Measurements from ENCODE around the gene SKIC8. TPM values are rescaled to one million over a fixed set of nuclear protein-coding genes. Genes with fewer than 3 reads are reported as not detected.

SKIC8 gene
- total RNA-seq (2022; extraction: Qiagen RNA extraction) = 79.3 to 124 TPM (median 84.3 TPM) in 5 replicates

GRCh38 chr15:78299101-78299930, at the start of gene SKIC8:
TSS of gene SKIC8 (minus strand) at chr15:78299609. CDS start at chr15:78295686, 3,923 bp downstream.

DNA sequence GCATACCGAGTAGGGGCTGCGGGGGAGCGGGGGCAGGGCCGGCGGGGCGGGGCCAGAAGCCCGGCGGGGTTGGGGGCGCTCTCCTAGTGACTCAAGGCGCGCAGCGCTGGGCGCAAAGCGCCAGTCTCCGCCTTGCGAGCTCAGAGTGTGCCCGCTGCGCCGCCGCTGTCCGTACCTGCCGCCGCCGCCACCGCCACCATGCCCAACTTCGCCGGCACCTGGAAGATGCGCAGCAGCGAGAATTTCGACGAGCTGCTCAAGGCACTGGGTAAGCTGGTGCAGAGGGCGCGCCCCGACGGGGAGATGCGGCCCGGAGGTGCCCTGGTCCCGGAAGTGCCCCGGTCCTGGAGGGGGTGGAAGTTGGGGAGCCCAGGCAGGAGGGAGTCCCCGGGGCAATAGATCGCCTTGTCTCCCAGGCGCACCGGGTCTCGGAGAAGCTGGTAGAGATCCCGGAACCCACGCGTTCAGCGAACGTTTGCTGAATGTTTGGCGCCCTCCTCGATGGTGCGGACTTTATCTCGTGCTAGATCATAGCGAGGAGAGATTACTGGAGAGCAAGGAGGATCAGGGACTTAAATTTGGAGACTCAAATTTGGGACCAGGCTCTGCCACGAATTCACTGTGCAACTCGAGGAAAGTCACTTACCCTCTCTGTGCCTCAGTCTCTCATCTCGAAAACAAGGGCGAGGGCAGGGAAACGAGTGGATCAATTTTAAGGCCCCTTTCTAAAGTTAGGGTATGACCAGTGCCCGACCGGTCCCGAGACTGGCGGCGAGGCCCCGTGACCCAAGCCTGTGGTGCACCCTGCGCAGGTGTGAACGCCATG, 41.0 kb upstream of the SKIC8 start, which contains the start of gene CRABP1:
Gene CRABP1 (plus strand): TSS at position 123 of the 826 bp plus-strand sequence. CDS start 76 bp downstream, at position 199.

DNA sequence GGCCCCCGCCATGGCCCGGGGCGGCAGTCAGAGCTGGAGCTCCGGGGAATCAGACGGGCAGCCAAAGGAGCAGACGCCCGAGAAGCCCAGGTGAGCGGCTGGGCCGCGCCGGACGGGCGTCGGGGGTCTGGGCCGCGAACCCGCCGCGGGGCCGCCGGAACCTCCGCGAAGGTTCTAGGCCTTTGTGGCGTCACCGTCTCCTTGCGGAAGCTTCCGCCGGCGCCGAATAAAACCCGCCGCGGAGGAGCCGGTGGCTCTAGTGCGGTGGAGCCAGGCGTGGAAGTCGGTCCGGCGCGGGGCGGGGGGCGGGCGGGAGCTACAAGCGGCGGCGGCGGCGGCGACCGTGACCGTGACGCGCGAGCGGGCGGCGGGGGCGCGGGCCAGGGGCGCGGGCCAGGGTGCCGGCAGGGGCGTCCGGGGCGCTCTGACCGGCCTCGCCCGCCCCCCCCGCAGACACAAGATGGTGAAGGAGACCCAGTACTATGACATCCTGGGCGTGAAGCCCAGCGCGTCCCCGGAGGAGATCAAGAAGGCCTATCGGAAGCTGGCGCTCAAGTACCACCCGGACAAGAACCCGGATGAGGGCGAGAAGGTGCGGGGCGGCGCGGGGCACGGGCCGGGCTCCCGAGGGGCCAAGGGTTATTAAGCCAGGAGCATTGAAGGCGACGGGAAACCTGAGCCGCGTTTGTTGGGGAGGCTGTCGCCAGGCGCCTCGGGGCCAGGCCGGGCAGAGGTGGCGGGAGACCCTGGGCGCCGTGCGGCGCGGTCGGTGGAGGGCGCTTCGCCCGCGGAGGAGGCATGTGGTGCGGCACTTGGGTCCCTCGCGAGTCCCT, 34.9 kb downstream of the SKIC8 start, which contains the start of gene DNAJA4:
Gene DNAJA4 (plus strand): TSS at position 259 of the 833 bp plus-strand sequence. CDS start 202 bp downstream, at position 461.

DNA sequence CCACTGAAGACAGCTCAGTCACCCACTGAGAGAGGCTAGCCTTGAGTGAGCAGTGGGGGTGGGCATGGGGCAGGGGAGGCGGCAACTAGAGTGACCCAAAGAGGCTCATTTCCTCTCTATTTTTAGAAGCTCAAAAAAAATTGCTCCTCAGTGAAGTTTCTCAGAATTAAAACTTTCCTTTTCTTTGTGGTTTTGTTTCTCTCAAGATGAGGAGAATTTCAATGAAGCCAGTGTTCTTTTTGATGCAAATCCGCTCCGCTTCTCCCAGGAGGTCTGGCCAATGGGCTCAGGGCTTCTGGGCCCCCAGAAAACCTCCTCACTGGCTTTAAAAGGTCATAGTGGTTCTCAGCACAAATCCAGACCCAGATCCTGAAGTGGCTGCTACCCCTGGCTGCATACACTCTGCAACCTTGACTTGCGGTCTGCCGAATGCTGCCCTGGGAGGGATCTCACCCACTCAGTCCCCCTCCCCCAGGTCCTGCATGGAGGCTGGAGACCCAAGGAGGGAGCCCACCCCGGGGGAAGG, 64.8 kb downstream of the SKIC8 start, which contains the start of gene ACSBG1:
Gene ACSBG1 (minus strand): TSS at position 51 of the 526 bp plus-strand sequence. CDS start 64 bp downstream, outside the sequence.

Other genes with a start within 250 kb of the SKIC8 start
- 14.6 to 17.6 TPM (median 15.7 TPM) in 5 replicates for gene TBC1D2B, start 221.9 kb downstream of the SKIC8 start, total RNA-seq (2022; extraction: Qiagen RNA extraction)
- gene SH2D7, start 207.0 kb downstream of the SKIC8 start, total RNA-seq (2022; extraction: Qiagen RNA extraction) = not detected in 5 replicates
- 24.4 to 28.2 TPM (median 28.0 TPM) in 5 replicates for gene CIB2, start 168.2 kb downstream of the SKIC8 start, total RNA-seq (2022; extraction: Qiagen RNA extraction)
- gene IDH3A, start 150.2 kb downstream of the SKIC8 start, total RNA-seq (2022; extraction: Qiagen RNA extraction) = 63.4 to 90.4 TPM (median 64.7 TPM) in 5 replicates
- gene ACSBG1, start 65.0 kb downstream of the SKIC8 start, total RNA-seq (2022; extraction: Qiagen RNA extraction) = 0.10 to 0.48 TPM (median 0.26 TPM) in 5 replicates
- gene DNAJA4, start 35.0 kb downstream of the SKIC8 start, total RNA-seq (2022; extraction: Qiagen RNA extraction) = 0.06 to 0.11 TPM (median 0.10 TPM) in 3 of 5 replicates, not detected in the others
- gene CRABP1, start 40.7 kb upstream of the SKIC8 start, total RNA-seq (2022; extraction: Qiagen RNA extraction) = 0.98 to 2.4 TPM (median 1.8 TPM) in 5 replicates
- gene IREB2, start 138.6 kb upstream of the SKIC8 start, total RNA-seq (2022; extraction: Qiagen RNA extraction) = 31.9 to 44.9 TPM (median 40.6 TPM) in 5 replicates
- 5.8 to 8.9 TPM (median 6.3 TPM) in 5 replicates for gene HYKK, start 208.0 kb upstream of the SKIC8 start, total RNA-seq (2022; extraction: Qiagen RNA extraction)
- gene PSMA4, start 240.8 kb upstream of the SKIC8 start, total RNA-seq (2022; extraction: Qiagen RNA extraction) = 344 to 481 TPM (median 370 TPM) in 5 replicates

Measured in A549 treated with AZD2906 at 1 μM for 4 hours (cell line).